GM19397 (cell line): Measurements from ENCODE around the gene SH2D3A.
"Not testable (repeated sequence)": the region's sequence is repeated elsewhere in the genome, so short reads cannot be mapped to it uniquely, and the experiment has no call there.

Experiments used
- ATAC-seq: cut with Tn5 transposase; IDR thresholded peaks from one replicate; pipeline ENCODE4 v1.9.1; 2021; ENCODE audit warnings: mild to moderate bottlenecking, moderate library complexity; ENCODE audit not compliant: unreplicated experiment

Gene SH2D3A

GRCh38 chr19:6710273-6711077, 56.8 kb downstream of the SH2D3A start:
- no peak for ATAC-seq

DNA sequence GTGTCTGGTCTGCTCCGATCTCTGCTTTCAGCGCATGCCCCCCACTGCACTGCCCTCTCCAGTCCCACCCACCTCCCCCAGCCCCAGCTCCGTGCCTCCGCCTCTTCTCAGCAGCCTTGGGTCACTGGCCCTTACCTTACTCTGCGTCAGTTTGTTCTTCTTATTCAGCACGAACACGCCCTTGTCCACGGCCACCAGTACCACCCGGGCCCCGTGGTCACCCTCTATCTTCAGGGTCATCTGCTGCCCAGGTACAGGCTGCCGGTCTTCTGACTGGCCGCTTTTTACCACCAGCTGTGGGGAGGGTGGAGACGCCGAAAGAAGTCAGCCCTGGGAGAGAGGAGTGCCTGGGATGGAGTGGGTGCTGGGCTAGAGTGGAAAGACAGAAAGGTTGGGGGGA, 57.7 kb downstream of the SH2D3A start:
- no peak for ATAC-seq

GRCh38 chr19:6708913-6709312, 58.3 kb downstream of the SH2D3A start:
- ATAC-seq: not testable (repeated sequence)

DNA sequence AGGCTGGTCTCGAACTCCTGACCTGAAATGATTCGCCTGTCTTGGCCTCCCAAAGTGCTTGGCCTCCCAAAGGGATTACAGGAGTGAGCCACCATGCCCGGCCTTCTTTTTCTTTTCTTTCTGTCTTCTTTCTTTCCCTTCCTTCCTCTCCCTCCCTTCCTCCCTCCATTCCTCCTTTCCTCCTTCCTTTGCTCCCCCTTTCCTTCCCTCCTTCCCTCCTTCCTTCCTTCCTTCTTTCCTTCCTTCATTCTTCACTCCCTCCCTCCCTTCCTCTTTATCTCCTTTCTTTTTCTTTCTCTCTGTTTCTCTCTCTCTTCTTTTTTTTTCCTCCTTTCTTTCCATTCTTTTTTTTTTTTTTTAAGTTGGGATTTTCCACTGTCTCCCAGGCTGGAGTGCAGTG, 58.9 kb downstream of the SH2D3A start:
- ATAC-seq: no peak

DNA sequence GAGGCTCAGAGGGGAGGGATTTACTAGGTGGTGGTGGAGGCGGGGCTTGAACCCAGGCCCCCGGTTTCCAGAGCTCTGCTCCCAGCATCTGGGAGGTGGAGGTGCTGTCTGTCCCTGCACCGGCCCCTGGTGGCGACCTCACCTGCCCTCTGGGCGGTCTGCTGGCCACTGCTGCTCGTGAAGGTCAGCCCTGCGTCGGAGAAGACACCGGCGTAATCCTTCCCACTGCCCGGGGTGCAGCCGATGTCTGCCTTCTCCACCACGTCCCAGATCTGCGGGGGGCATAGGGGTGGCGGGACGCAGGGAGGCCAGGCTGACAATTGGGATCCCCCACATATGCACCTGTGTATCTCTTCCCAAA, 59.6 kb downstream of the SH2D3A start:
- ATAC-seq: no peak

DNA sequence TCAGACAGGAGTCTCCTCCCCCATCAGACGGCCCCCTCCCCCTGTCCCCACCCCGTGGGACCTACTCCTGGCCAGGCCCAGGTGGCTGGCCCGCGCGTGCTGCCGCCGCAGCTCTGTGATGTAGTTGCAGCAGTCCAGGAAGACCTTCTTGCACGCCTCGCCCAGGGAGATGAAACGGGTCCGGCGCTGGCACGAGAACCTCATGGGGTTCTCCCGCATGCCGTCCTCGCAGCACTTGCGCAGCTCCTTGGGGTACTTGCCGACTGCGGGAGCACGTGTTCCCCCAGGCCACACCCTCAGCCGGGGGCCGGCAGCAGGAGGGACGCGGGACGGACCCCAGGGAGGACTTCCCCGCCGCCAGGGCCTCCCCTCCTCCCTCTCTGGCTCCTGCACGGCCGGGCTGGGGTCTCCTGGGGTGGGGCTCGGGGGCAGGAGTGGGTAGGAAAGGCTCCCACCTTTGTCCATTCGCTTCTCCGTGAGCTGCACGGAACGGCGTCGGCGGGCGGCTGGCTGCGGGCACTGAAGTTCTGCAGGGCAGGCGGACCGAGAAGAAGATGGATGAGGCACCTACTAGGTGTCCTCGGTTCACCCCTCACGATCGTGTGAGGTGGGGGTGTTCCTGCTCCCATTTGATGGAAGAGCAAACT, 60.1 kb downstream of the SH2D3A start:
- no peak for ATAC-seq

DNA sequence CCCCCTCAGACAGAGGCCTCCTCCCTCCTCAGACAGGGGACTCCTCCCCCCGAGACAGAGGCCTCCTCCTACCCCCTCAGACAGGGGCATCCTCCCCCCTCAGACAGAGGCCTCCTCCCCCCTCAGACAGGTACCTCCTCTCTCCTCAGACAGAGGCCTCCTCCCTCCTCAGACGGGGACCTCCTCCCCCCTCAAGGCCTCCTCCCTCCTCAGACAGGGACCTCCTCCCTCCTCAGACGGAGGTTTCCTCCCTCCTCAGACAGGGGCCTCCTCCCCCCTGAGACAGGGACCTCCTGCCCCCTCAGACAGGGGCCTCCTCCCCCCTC, 60.6 kb downstream of the SH2D3A start:
- ATAC-seq: no peak

DNA sequence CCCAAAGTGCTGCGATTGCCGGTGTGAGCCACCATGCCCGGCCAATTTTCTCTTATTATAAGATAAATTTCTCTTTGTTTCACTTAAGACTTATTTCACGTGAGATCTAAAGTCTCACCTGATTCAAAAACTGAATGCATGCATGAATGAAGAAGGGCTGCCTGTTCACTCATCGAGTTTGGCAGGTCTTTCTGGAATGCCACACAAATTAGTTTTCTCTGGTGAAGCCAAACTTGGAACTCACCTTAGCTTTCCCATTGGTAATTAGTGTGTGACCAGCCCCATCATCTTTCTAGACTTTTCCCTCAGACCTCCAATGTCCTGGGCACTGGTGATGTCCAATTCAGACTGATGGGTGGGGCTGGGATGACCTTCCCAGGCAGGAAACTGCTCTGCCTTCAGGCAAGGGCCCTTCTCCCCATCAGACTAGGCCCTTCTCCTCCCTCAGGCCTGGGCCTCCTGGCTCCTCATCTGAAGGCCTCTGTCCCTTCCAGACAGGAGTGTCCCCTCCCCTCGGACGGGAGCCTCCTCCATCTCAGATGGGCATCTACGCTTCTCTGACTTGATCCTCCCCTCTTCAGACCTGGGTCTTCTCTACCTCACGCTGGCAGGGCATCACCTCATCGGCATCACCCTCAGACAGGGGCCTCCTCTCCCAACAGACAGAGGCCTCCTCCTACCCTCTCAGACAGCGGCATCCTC, 61.2 kb downstream of the SH2D3A start:
- no peak for ATAC-seq
